Panc1 (cell line): ENCODE results near the gene FBXO47. TPM values are rescaled to one million over a fixed set of nuclear protein-coding genes. Genes with fewer than 3 reads are reported as not detected.
A peak's percentile ranks its signal among the peaks of the same experiment; 100 is the strongest.

Source experiments
- ATAC-seq: fragments of 200-7000 bp; cut with Tn5 transposase; 2 replicates; pipeline ENCODE4 v1.9.1; 2020; ENCODE audit warnings: mild to moderate bottlenecking, moderate library complexity
- BruUV-seq: library from RNA; stranded (reverse); fragments of 400-500 nt; replicated peaks from 2 replicates; lab custom pipeline; 2021; lab: Mats Ljungman, UMichigan
- CTCF ChIA-PET: fragments of 300-600 bp; sonication (Branson Sonifier 250); formaldehyde crosslinking; loops from one replicate; lab custom pipeline; 2022; ENCODE audit warnings: antibody characterized with exemption; lab: Charles Lee
- POLR2A ChIA-PET: fragments of 300-600 bp; sonication (Branson Sonifier 250); formaldehyde crosslinking; loops from one replicate; lab custom pipeline; 2022; ENCODE audit warnings: antibody characterized with exemption; lab: Charles Lee
- DNase-seq: peaks from one replicate; pipeline ENCODE4 v3.0.0-alpha.2; 2010; ENCODE audit warnings: low read depth, low spot score
- H3K27ac ChIP-seq: 2 replicates; pipeline ENCODE4 v1.5.1; 2011; ENCODE audit warnings: mild to moderate bottlenecking, low read length, inconsistent platforms
- H3K27me3 ChIP-seq: fragments of 200-500 bp; sonication (Bioruptor generic); 2 replicates; pipeline ENCODE4 v1.6.0; 2014; ENCODE audit warnings: low read length, inconsistent platforms; ENCODE audit not compliant: control insufficient read depth, insufficient read depth
- H3K36me3 ChIP-seq: fragments of 200-500 bp; sonication (Bioruptor generic); 2 replicates; pipeline ENCODE4 v1.5.1; 2014; ENCODE audit warnings: inconsistent platforms, mild to moderate bottlenecking, low read length, moderate library complexity; ENCODE audit not compliant: control insufficient read depth, insufficient read depth
- H3K4me1 ChIP-seq: 2 replicates; pipeline ENCODE4 v1.5.1; 2011; ENCODE audit warnings: inconsistent platforms, mild to moderate bottlenecking, low read length, moderate library complexity; ENCODE audit not compliant: control insufficient read depth, insufficient read depth
- H3K4me3 ChIP-seq, 2 experiments: 2 replicates each; pipeline ENCODE4 v1.5.1; 2011 to 2012; ENCODE audit warnings: low read depth in 2 of 2, low read length in 2 of 2, mild to moderate bottlenecking in 2 of 2, inconsistent platforms in 1 of 2, moderate library complexity in 1 of 2
- H3K9me3 ChIP-seq: fragments of 200-500 bp; sonication (Bioruptor generic); 2 replicates; pipeline ENCODE4 v1.5.1; 2014; ENCODE audit warnings: low read depth, mild to moderate bottlenecking, inconsistent platforms, low read length, moderate library complexity; ENCODE audit not compliant: control insufficient read depth, insufficient read depth
- POLR2AphosphoS5 ChIP-seq: IDR thresholded peaks from 2 replicates; pipeline ENCODE4 v1.6.1; 2012; ENCODE audit warnings: mild to moderate bottlenecking, low read depth, low read length, moderate library complexity
- SIN3A ChIP-seq: IDR thresholded peaks from 2 replicates; pipeline ENCODE4 v1.6.1; 2012; ENCODE audit warnings: low read depth, mild to moderate bottlenecking, low read length, moderate library complexity, borderline replicate concordance; ENCODE audit not compliant: insufficient read depth
- TCF7L2 ChIP-seq: IDR thresholded peaks from 2 replicates; pipeline ENCODE4 v1.6.1; 2011; ENCODE audit warnings: mild to moderate bottlenecking, low read depth, low read length, inconsistent platforms
- in situ Hi-C: cut with HindIII; loops from 2 replicates; pipeline ENCODE4 v1.10.0; 2016; ENCODE audit warnings: low sequenced_read_pairs, low pct_unique_long_range_greater_than_20kb
- intact Hi-C: fragments of 100-400 bp; cut with micrococcal nuclease; formaldehyde crosslinking; loops from one replicate; pipeline ENCODE4 v1.10.0; 2022; ENCODE audit not compliant: unreplicated experiment
- total RNA-seq: library from RNA; stranded (reverse); gene quantifications from one replicate; pipeline ENCODE4 v1.2.1, GENCODE V29; 2021; ENCODE audit not compliant: unreplicated experiment
- TF ChIP-seq, protein P1 (sequence below), 2 experiments: IDR thresholded peaks; 2 replicates each; pipeline ENCODE4 v1.6.1; 2011 to 2012; ENCODE audit warnings: low read depth in 2 of 2, control low read depth in 1 of 2, low read length in 1 of 2, mild to moderate bottlenecking in 1 of 2, moderate library complexity in 1 of 2; ENCODE audit not compliant: insufficient read depth in 1 of 2
- TF ChIP-seq, protein P2 (sequence below): fragments of 450-650 bp; IDR thresholded peaks from 2 replicates; pipeline ENCODE4 v1.5.1; 2017; ENCODE audit warnings: mild to moderate bottlenecking

The FBXO47 gene
- total RNA-seq, 1 experiment from 2014 or later = not detected

DNA sequence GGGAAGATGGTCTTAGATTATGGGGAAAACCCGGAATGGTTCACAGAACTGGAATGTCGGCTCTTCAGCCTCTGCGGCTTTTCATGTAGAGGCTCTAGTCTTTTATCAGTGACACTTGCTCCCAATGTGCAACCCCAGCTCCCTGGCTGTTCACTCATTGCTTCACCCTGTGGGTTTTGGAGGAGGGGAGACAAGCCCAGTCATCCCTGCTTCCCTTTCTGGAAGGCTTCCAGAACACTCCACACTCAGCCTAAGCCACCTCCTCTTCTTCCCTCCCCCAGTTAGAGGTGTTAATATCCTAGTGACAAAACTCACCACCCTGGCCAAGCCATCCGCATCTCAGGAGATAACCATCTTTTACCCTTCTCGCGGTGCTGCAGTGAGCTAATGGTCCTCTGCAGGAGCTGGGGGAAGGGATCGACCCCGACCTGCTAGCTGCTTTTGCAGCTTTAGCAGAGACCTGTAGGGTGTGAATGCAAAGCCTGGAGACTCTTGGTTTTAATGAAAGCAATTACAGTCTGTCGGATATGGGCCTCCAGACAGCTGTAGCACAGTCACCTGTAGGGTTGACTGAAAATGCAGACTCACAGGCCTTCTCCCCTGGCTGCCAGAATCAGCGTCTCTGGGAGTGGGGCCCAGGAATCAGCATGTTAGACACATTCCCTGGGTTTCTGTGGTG, 66.1 kb downstream of the FBXO47 start:
- ATAC-seq (peak; percentile 82), DNase-seq (no peak)
- in situ Hi-C loops (no loop called here), intact Hi-C loops (no loop called here)
- Histone ChIP-seq H3K27ac (peak overlapping the region; percentile 59; the same call in 1 of the 2 replicates), H3K36me3 (no peaks in the 10 kb centered on the region; the same call in 1 of the 2 replicates), H3K27me3 (no peaks in the 10 kb centered on the region), H3K9me3 (no peaks in the 10 kb centered on the region), H3K4me3 (no peak overlapping the region), H3K4me1 (peaks cover 27% of the 10 kb centered on the region)
- CTCF ChIA-PET = no interaction called here
- TF ChIP-seq TCF7L2 = peak; percentile 55; the same call in 1 of the 2 replicates
- TF ChIP-seq, protein P1, sequence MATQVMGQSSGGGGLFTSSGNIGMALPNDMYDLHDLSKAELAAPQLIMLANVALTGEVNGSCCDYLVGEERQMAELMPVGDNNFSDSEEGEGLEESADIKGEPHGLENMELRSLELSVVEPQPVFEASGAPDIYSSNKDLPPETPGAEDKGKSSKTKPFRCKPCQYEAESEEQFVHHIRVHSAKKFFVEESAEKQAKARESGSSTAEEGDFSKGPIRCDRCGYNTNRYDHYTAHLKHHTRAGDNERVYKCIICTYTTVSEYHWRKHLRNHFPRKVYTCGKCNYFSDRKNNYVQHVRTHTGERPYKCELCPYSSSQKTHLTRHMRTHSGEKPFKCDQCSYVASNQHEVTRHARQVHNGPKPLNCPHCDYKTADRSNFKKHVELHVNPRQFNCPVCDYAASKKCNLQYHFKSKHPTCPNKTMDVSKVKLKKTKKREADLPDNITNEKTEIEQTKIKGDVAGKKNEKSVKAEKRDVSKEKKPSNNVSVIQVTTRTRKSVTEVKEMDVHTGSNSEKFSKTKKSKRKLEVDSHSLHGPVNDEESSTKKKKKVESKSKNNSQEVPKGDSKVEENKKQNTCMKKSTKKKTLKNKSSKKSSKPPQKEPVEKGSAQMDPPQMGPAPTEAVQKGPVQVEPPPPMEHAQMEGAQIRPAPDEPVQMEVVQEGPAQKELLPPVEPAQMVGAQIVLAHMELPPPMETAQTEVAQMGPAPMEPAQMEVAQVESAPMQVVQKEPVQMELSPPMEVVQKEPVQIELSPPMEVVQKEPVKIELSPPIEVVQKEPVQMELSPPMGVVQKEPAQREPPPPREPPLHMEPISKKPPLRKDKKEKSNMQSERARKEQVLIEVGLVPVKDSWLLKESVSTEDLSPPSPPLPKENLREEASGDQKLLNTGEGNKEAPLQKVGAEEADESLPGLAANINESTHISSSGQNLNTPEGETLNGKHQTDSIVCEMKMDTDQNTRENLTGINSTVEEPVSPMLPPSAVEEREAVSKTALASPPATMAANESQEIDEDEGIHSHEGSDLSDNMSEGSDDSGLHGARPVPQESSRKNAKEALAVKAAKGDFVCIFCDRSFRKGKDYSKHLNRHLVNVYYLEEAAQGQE (IDR thresholded peaks at IDR 0.05; ENCODE audit: insufficient read depth in 1 of 2, low read depth in 2 of 2, low read length in 1 of 2) = no peak
- POLR2A ChIA-PET = no interaction called here
- no TSS peak for BruUV-seq

DNA sequence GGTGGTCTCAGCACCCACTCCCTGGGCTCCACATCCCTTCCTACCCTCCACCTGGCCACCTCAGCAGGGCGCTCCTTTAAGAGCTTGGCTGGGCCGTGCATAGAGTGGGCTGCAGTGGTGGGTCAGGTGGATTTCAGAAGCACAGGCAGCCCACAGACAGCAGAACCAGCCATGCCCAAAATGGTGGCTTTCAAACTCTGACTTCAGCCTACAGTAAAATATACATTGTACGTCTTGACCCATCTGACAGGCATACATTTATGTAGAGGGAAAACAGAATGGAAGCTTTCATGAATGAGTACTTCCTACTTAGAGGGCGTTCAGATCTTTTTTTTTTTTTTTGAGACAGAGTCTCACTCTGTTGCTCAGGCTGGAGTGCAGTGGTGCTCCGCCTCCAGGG, 67.8 kb downstream of the FBXO47 start:
- Histone ChIP-seq H3K36me3 (no peaks in the 10 kb centered on the region), H3K9me3 (no peaks in the 10 kb centered on the region), H3K4me3 (no peak overlapping the region), H3K4me1 (peaks cover 27% of the 10 kb centered on the region), H3K27ac (no peak overlapping the region), H3K27me3 (no peaks in the 10 kb centered on the region)
- DNase-seq (no peak), ATAC-seq (no peak)
- intact Hi-C loops = no loop called here
- CTCF ChIA-PET = interaction anchor here (0.5 kb wide), 1 partner anchor 68 kb away, joined by 3 read pairs; no protein-coding TSS in a partner anchor
- POLR2A ChIA-PET = no interaction called here
- in situ Hi-C loops = no loop called here
- no TSS peak for BruUV-seq
- TF ChIP-seq SIN3A (no peak), POLR2AphosphoS5 (no peak)
- TF ChIP-seq, protein P2, sequence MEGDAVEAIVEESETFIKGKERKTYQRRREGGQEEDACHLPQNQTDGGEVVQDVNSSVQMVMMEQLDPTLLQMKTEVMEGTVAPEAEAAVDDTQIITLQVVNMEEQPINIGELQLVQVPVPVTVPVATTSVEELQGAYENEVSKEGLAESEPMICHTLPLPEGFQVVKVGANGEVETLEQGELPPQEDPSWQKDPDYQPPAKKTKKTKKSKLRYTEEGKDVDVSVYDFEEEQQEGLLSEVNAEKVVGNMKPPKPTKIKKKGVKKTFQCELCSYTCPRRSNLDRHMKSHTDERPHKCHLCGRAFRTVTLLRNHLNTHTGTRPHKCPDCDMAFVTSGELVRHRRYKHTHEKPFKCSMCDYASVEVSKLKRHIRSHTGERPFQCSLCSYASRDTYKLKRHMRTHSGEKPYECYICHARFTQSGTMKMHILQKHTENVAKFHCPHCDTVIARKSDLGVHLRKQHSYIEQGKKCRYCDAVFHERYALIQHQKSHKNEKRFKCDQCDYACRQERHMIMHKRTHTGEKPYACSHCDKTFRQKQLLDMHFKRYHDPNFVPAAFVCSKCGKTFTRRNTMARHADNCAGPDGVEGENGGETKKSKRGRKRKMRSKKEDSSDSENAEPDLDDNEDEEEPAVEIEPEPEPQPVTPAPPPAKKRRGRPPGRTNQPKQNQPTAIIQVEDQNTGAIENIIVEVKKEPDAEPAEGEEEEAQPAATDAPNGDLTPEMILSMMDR = no peak
- TF ChIP-seq, protein P1 (IDR thresholded peaks at IDR 0.05; ENCODE audit: insufficient read depth in 1 of 2, low read depth in 2 of 2, low read length in 1 of 2) = no peak
